Mesendoderm (in vitro differentiated cells): Measurements from ENCODE around the gene BBIP1.
A peak's percentile ranks its signal among the peaks of the same experiment; 100 is the strongest.

Experiments
- DNase-seq: peaks from one replicate; pipeline ENCODE4 v3.0.0; 2013
- H2AK5ac ChIP-seq: 2 replicates; pipeline ENCODE4 v1.6.1; 2013; ENCODE audit warnings: low read length, inconsistent platforms
- H2BK120ac ChIP-seq: 2 replicates; pipeline ENCODE4 v1.6.1; 2013; ENCODE audit warnings: low read depth, mild to moderate bottlenecking, low read length, moderate library complexity, mixed read lengths
- H2BK15ac ChIP-seq: replicated peaks from 2 replicates; pipeline ENCODE4 v1.6.1; 2013; ENCODE audit warnings: low read depth, mild to moderate bottlenecking, moderate library complexity
- H2BK5ac ChIP-seq: 2 replicates; pipeline ENCODE4 v1.6.1; 2013; ENCODE audit warnings: low read length, inconsistent platforms
- H3K18ac ChIP-seq: 2 replicates; pipeline ENCODE4 v1.6.1; 2013; ENCODE audit warnings: mild to moderate bottlenecking, low read length, mixed read lengths
- H3K23ac ChIP-seq: one replicate; pipeline ENCODE4 v1.6.1; 2013; ENCODE audit warnings: low read length
- H3K27ac ChIP-seq: 2 replicates; pipeline ENCODE4 v1.5.1; 2013; ENCODE audit warnings: low read depth, mild to moderate bottlenecking, inconsistent platforms, low read length, moderate library complexity
- H3K27me3 ChIP-seq: 2 replicates; pipeline ENCODE4 v1.6.1; 2013; ENCODE audit warnings: low read length, control low read depth, mild to moderate bottlenecking, inconsistent platforms; ENCODE audit not compliant: insufficient read depth, poor library complexity
- H3K36me3 ChIP-seq: 2 replicates; pipeline ENCODE4 v1.6.1; 2013; ENCODE audit warnings: low read length, inconsistent platforms; ENCODE audit not compliant: control insufficient read depth, insufficient read depth
- H3K4ac ChIP-seq: one replicate; pipeline ENCODE4 v1.6.1; 2013; ENCODE audit warnings: low read depth, mild to moderate bottlenecking, low read length, moderate library complexity
- H3K4me1 ChIP-seq: 2 replicates; pipeline ENCODE4 v1.6.1; 2013; ENCODE audit warnings: low read depth, low read length, inconsistent platforms; ENCODE audit not compliant: control insufficient read depth
- H3K4me2 ChIP-seq: 2 replicates; pipeline ENCODE4 v1.6.1; 2013; ENCODE audit warnings: low read length
- H3K4me3 ChIP-seq: 2 replicates; pipeline ENCODE4 v1.5.1; 2013; ENCODE audit warnings: mild to moderate bottlenecking, low read length
- H3K56ac ChIP-seq: one replicate; pipeline ENCODE4 v1.6.1; 2013; ENCODE audit warnings: low read length
- H3K79me1 ChIP-seq: 2 replicates; pipeline ENCODE4 v1.6.1; 2013; ENCODE audit warnings: low read length, inconsistent platforms
- H3K79me2 ChIP-seq: 2 replicates; pipeline ENCODE4 v1.6.1; 2013; ENCODE audit warnings: mild to moderate bottlenecking, low read length; ENCODE audit not compliant: control insufficient read depth, insufficient read depth
- H3K9ac ChIP-seq: 2 replicates; pipeline ENCODE4 v1.6.1; 2013; ENCODE audit warnings: low read length, inconsistent platforms
- H4K5ac ChIP-seq: one replicate; pipeline ENCODE4 v1.6.1; 2013; ENCODE audit warnings: low read length
- H4K8ac ChIP-seq: one replicate; pipeline ENCODE4 v1.6.1; 2013; ENCODE audit warnings: low read depth, mild to moderate bottlenecking, control low read depth, low read length, moderate library complexity
- WGBS: extraction: QIAGEN DNeasy Blood & Tissue Kit; methylation state at CpG from one replicate; pipeline ENCODE4 v1.1.7; 2013; ENCODE audit warnings: low lambda C conversion rate, missing lambda C conversion rate; ENCODE audit not compliant: insufficient coverage; ENCODE audit errors: extremely low coverage; 5-methylcytosine and 5-hydroxymethylcytosine counted together

BBIP1 gene

DNA sequence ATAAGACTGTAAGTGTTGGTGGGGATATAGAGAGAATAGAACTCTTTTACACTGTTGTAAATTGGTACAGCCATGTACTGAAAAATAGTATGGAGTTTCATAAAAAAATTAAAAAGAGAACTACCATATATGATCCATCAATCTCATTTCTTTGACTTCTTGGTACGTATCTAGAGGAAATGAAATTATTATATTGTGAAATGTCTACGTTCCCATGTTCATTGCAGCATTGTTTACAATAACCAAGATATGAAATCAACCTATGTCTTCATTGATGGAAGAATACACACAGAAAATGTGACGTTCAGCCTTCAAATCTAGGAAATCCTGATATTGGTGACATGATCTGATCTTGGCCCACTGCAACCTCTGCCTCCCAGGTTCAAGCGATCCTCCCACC, 32.4 kb upstream of the BBIP1 start:
- Histone ChIP-seq H3K18ac (no peak overlapping the region), H2BK120ac (no peak overlapping the region), H3K4me1 (peaks cover 2% of the 10 kb centered on the region), H3K79me2 (peaks cover 3% of the 10 kb centered on the region), H3K9ac (no peak overlapping the region), H3K4me3 (no peak overlapping the region), H3K27ac (no peak overlapping the region), H2BK15ac (no peak overlapping the region), H4K8ac (no peak overlapping the region), H3K27me3 (no peaks in the 10 kb centered on the region), H2BK5ac (no peak overlapping the region), H3K23ac (no peak overlapping the region), H3K56ac (no peak overlapping the region), H3K36me3 (no peaks in the 10 kb centered on the region), H4K5ac (no peak overlapping the region), H3K4ac (no peak overlapping the region), H3K79me1 (peaks cover 8% of the 10 kb centered on the region), H2AK5ac (no peak overlapping the region), H3K4me2 (no peak overlapping the region)
- no CpG with 5 or more reads among the region's 4 CpGs for WGBS
- DNase-seq = no peak

DNA sequence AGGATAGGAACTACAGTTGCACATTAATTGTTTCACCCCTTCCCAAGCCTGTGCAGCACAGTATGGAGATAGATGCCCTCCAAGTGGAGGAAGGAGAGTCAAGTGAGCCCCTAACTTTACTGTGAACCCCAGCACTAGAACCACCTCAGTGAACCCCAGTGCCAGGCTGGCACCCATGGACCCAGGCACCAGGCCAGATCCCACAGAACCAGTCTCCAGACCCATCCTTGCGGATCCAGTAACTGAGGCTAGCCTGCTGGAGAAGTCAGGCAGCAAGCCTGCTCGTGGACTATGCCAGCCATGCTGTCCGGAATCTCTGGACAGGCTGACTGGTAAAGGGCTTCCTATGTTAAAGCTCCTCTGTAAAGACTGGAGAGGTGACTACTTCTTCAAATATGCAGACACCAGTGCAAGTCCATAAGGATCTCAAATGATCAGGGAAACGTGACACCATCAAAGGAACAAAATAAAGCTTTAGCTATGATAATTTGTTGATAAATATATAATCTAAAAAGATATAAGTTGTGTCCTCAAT, 28.1 kb upstream of the BBIP1 start:
- no peak overlapping the region for H3K56ac ChIP-seq
- no peak overlapping the region for H3K23ac ChIP-seq
- peaks cover 8% of the 10 kb centered on the region for H3K79me2 ChIP-seq
- no peak overlapping the region for H3K9ac ChIP-seq
- H2BK15ac ChIP-seq = no peak overlapping the region
- peaks cover 2% of the 10 kb centered on the region for H3K4me1 ChIP-seq
- no CpG with 5 or more reads among the region's 4 CpGs for WGBS
- H2BK120ac ChIP-seq = no peak overlapping the region
- no peak overlapping the region for H3K18ac ChIP-seq
- H3K27ac ChIP-seq = no peak overlapping the region
- peaks cover 10% of the 10 kb centered on the region for H3K79me1 ChIP-seq
- H3K27me3 ChIP-seq = no peaks in the 10 kb centered on the region
- H3K4me3 ChIP-seq = no peak overlapping the region
- no peak overlapping the region for H4K8ac ChIP-seq
- H3K4me2 ChIP-seq = no peak overlapping the region
- peak; percentile 27 for DNase-seq
- no peak overlapping the region for H3K4ac ChIP-seq
- no peaks in the 10 kb centered on the region for H3K36me3 ChIP-seq
- H2BK5ac ChIP-seq = no peak overlapping the region
- H2AK5ac ChIP-seq = no peak overlapping the region
- H4K5ac ChIP-seq = no peak overlapping the region

DNA sequence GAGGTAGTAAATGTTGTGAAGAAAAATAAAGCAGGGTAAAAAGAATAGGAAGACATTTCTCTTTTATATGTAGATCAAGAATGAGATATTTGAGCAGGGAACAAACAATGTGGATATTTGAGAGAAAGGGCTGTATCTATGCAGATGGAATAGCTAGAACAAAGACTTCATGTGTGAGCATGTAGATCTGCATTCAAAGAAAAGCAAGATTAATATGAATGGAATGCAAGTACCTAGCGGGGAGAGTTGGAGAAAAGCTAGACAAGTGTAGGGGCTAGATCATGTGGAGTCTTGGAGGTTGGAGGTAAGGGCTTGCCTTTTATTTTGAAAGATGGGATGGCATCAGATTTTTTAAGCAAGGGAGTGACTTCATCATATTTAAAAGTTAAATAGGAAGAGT, 27.5 kb upstream of the BBIP1 start:
- peak; percentile 21 for DNase-seq
- Histone ChIP-seq H3K27ac (no peak overlapping the region), H2BK15ac (no peak overlapping the region), H4K5ac (no peak overlapping the region), H2BK5ac (no peak overlapping the region), H3K23ac (no peak overlapping the region), H3K79me1 (peaks cover 10% of the 10 kb centered on the region), H3K27me3 (no peaks in the 10 kb centered on the region), H3K9ac (no peak overlapping the region), H3K4me1 (peaks cover 2% of the 10 kb centered on the region), H3K36me3 (no peaks in the 10 kb centered on the region), H4K8ac (no peak overlapping the region), H3K4me2 (no peak overlapping the region), H3K18ac (no peak overlapping the region), H2BK120ac (no peak overlapping the region), H2AK5ac (no peak overlapping the region), H3K4me3 (no peak overlapping the region), H3K79me2 (peaks cover 8% of the 10 kb centered on the region), H3K4ac (no peak overlapping the region), H3K56ac (no peak overlapping the region)
- WGBS = no CpG with 5 or more reads among the region's 1 CpG

DNA sequence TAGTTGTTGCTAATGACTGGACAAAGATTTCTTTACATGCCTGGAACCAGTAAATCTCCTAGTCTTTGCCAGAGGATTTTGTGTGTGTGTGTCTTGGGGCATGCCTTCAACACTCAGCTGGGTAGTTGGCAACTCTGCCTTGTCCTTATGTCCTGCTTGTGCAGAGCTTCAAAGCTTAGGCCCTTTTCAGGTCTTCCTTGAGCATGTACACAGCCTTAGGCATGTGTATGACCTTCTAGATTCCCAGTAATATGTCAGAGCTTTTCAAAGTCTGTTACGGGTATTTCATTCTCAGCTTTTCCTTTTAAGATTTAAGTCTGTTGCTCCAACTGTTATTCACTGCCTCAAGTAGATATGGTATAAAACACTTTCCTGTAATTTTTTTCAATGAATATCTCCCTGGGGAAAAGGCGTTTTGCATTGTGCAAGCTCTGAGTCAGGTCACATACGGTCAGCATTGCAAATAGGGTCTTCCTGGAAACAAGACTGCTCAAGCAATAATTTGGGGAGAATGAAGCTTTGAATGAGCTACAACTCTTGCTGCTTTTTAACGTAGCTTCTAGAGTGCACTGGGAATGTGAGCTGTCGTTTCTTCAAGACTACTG, 25.9 kb upstream of the BBIP1 start:
- DNase-seq = no peak
- H3K27me3 ChIP-seq = no peaks in the 10 kb centered on the region
- no peak overlapping the region for H2AK5ac ChIP-seq
- H4K8ac ChIP-seq = no peak overlapping the region
- peaks cover 8% of the 10 kb centered on the region for H3K79me2 ChIP-seq
- no peak overlapping the region for H2BK120ac ChIP-seq
- no peaks in the 10 kb centered on the region for H3K36me3 ChIP-seq
- no peak overlapping the region for H2BK15ac ChIP-seq
- no peak overlapping the region for H3K18ac ChIP-seq
- H2BK5ac ChIP-seq = no peak overlapping the region
- H3K4me1 ChIP-seq = peaks cover 2% of the 10 kb centered on the region
- H3K4me2 ChIP-seq = no peak overlapping the region
- no peak overlapping the region for H4K5ac ChIP-seq
- H3K4ac ChIP-seq = no peak overlapping the region
- H3K9ac ChIP-seq = no peak overlapping the region
- no peak overlapping the region for H3K4me3 ChIP-seq
- H3K23ac ChIP-seq = no peak overlapping the region
- no peak overlapping the region for H3K27ac ChIP-seq
- H3K79me1 ChIP-seq = peaks cover 10% of the 10 kb centered on the region
- WGBS = no CpG with 5 or more reads among the region's 5 CpGs
- H3K56ac ChIP-seq = no peak overlapping the region

DNA sequence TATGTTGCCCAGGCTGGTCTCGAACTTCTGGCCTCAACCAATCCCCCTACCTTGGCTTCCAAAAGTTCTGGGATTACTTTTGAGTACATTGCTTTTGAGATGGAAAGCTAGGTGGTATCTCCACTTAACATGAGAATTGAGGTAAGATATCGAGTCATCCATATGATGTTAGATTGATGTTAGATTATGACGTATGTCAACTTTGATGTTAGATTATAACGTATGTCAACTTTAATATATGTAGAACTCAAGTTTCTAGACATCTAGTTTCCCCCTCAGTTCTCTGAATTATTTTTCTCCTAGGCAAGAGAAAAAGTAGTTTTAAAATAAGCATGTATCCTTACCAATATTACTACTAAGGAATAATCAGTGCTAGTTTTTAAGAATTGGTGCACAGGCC, 20.4 kb upstream of the BBIP1 start:
- H3K18ac ChIP-seq = no peak overlapping the region

DNA sequence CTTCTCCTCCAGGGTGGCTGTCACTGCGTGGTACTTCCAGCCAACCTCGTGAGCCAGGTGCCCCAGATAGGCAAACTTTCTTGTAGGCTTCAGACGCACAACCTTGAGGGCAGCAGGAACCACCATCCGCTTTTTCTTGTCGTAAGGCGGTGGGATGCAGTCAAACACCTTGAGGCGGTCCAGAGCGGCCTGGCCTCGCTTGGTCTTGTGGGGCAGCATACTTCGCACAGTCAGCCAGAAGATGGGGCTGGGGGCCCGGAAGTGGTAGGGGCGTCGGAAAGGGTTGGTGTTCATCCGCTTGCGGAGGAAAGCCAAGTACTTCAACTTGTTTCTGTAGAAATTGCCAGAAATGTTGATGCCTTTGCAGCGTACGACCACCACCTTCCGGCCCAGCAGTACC, 17.8 kb upstream of the BBIP1 start:
- Histone ChIP-seq H3K36me3 (no peaks in the 10 kb centered on the region), H3K56ac (no peak overlapping the region), H3K4me1 (peaks cover 2% of the 10 kb centered on the region), H3K18ac (no peak overlapping the region), H4K8ac (no peak overlapping the region), H3K79me2 (peaks cover 16% of the 10 kb centered on the region), H3K27ac (no peak overlapping the region), H2BK5ac (no peak overlapping the region), H2BK15ac (no peak overlapping the region), H2BK120ac (no peak overlapping the region), H3K27me3 (no peaks in the 10 kb centered on the region), H2AK5ac (no peak overlapping the region), H3K9ac (no peak overlapping the region), H3K4me2 (no peak overlapping the region), H3K79me1 (peaks cover 6% of the 10 kb centered on the region), H3K4me3 (no peak overlapping the region), H3K23ac (no peak overlapping the region), H4K5ac (no peak overlapping the region), H3K4ac (no peak overlapping the region)
- no CpG with 5 or more reads among the region's 18 CpGs for WGBS
- DNase-seq = no peak

More for the DNA sequence above, 20.4 kb upstream of the BBIP1 start:
- Histone ChIP-seq H4K8ac (no peak overlapping the region), H2BK5ac (no peak overlapping the region), H3K9ac (no peak overlapping the region), H2AK5ac (no peak overlapping the region), H3K27ac (no peak overlapping the region), H3K23ac (no peak overlapping the region), H3K4me1 (no peaks in the 10 kb centered on the region), H3K4me2 (no peak overlapping the region), H4K5ac (no peak overlapping the region), H3K4me3 (no peak overlapping the region), H3K4ac (no peak overlapping the region), H3K27me3 (no peaks in the 10 kb centered on the region), H3K36me3 (no peaks in the 10 kb centered on the region), H3K79me2 (peaks cover 8% of the 10 kb centered on the region), H3K79me1 (peaks cover 3% of the 10 kb centered on the region), H2BK15ac (no peak overlapping the region), H3K56ac (no peak overlapping the region), H2BK120ac (no peak overlapping the region)
- DNase-seq = no peak
- WGBS = no CpG with 5 or more reads among the region's 4 CpGs
